ENCODE measurements around the gene ZBTB2.
"Not testable (repeated sequence)": the region's sequence is repeated elsewhere in the genome, so short reads cannot be mapped to it uniquely, and the experiment has no call there.

ZBTB2 gene

DNA sequence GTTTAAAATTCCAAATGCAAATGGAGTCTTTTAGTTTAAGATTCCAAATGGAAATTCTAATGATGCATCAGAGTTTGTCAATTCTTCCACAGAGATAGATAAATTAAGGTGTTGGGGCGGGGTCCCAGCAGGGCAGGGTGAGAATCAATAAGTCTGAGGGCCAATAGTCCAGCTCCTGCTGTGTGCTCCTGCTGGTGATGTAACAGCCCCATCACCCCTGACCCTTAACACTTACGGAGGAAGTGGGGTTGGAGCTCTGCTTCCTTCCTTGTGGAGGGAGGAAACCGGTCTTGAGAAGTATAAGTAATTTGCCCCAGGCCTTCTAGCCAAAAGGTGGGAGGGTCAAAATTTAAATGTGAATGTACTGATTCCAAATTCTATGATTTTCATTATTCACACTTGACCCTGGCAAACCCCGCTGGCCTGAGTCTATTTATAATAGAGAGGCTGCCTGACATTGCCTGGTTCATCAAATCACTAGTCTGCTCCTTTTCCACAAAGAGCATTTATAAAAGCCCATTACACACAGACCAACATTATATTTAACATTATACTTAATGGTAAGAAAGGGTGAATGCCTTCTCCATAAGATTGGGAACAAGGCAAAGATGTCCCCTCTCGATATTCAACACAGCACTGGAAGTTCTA is 17.2 kb downstream of the ZBTB2 start:
- H3K36me3 ChIP-seq (ENCODE audit: control insufficient read depth in 2 of 2, insufficient read depth in 2 of 2, low read length in 2 of 2), result peaks cover 15 to 19% of the 10 kb centered on the region in 2 donors

DNA sequence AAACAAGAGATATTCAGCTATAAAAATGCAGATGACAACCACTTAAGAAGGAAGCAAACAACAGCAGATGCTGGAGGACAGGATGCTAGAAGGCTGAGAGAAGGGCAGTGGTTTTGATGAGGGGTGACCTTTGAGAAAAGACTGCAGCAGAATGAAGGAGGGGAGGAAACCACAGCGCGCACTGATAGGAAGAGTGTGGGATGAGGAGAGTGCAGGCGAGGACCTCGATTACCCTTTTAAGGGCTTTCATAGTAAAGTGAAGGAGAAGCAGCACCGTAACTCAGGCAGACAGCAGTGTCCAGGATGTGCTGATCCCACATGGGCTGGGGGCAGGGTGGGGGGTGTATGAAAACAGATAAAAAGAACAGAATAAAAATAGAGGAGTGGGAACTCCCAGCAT is 19.2 kb downstream of the ZBTB2 start:
- Histone ChIP-seq H3K9ac (ENCODE audit: low read length in 2 of 2) (no peak overlapping the region), H3K27ac (ENCODE audit: low read length) (no peak overlapping the region), H3K9me3 (ENCODE audit: control insufficient read depth in 2 of 2, low read length in 2 of 2) (no peaks in the 10 kb centered on the region), H3K4me1 (ENCODE audit: control insufficient read depth, insufficient read depth, low read length) (peaks cover 6% of the 10 kb centered on the region), H3K27me3 (ENCODE audit: control insufficient read depth in 1 of 2, insufficient read depth in 2 of 2, low read length in 2 of 2) (no peaks in the 10 kb centered on the region), H3K36me3 (ENCODE audit: control insufficient read depth in 2 of 2, insufficient read depth in 2 of 2, low read length in 2 of 2) (peaks cover 15 to 19% of the 10 kb centered on the region in 2 donors), H3K4me3 (ENCODE audit: low read length in 2 of 2) (no peak overlapping the region)

More for the DNA sequence above, 17.2 kb downstream of the ZBTB2 start:
- Histone ChIP-seq H3K27me3 (ENCODE audit: control insufficient read depth in 1 of 2, insufficient read depth in 2 of 2, low read length in 2 of 2) (no peaks in the 10 kb centered on the region), H3K4me1 (ENCODE audit: control insufficient read depth, insufficient read depth, low read length) (peaks cover 6% of the 10 kb centered on the region), H3K9ac (ENCODE audit: low read length in 2 of 2) (no peak overlapping the region), H3K27ac (ENCODE audit: low read length) (no peak overlapping the region), H3K4me3 (ENCODE audit: low read length in 2 of 2) (no peak overlapping the region), H3K9me3 (ENCODE audit: control insufficient read depth in 2 of 2, low read length in 2 of 2) (no peaks in the 10 kb centered on the region)

DNA sequence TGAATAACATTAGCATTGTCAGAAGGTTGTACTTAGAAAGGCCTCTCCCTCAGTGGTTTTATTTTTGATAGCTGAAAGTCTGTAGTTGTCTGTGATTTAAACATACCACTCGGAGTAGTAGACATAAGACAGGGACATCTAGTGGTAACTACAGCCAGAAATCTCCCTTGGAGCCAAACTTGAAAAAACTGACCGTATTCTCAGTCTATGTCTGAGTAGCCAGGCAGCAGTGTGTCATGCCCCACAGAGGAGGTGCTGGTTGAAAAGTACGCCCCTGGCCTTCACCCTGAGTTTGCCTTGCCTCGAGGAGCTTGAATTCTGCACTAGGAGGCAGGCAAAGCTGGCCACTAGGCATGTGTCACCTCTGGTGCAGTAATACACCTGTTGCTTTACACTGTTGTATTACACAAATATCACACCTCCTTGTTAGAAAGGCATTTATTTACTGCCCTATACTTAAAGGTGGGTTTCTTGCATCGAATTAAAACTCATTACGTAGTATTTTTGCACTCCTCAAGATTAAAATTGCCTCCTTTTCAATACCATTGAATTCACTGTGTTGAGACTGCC is 20.8 kb downstream of the ZBTB2 start:
- Histone ChIP-seq H3K9me3 (ENCODE audit: control insufficient read depth in 2 of 2, low read length in 2 of 2) (no peaks in the 10 kb centered on the region), H3K27me3 (ENCODE audit: control insufficient read depth in 1 of 2, insufficient read depth in 2 of 2, low read length in 2 of 2) (no peaks in the 10 kb centered on the region), H3K9ac (ENCODE audit: low read length in 2 of 2) (no peak overlapping the region), H3K36me3 (ENCODE audit: control insufficient read depth in 2 of 2, insufficient read depth in 2 of 2, low read length in 2 of 2) (peaks cover 27 to 30% of the 10 kb centered on the region in 2 donors), H3K4me3 (ENCODE audit: low read length in 2 of 2) (no peak overlapping the region), H3K27ac (ENCODE audit: low read length) (no peak overlapping the region), H3K4me1 (ENCODE audit: control insufficient read depth, insufficient read depth, low read length) (peaks cover 6% of the 10 kb centered on the region)

DNA sequence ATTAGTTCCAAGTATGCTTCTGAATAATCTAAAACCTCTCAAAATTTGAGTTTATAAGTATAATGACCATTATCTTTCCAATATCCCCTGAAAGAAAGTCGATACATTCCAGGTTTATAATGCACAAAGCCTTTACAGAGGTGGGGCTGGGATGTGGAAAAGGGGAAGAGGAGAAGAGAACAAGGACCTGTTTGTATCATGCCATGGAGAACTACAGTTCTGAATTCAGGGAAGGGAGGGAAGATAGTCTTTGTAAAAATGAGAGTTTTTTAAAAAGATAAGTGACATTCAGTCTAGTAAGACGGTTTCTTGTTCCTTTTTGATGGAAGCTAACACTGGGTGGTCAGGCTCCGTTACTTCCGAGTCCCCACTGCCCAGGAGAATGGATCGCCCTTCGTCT is 26.1 kb downstream of the ZBTB2 start:
- Histone ChIP-seq H3K27me3 (ENCODE audit: control insufficient read depth in 1 of 2, insufficient read depth in 2 of 2, low read length in 2 of 2) (no peaks in the 10 kb centered on the region), H3K36me3 (ENCODE audit: control insufficient read depth in 2 of 2, insufficient read depth in 2 of 2, low read length in 2 of 2) (peaks cover 25 to 29% of the 10 kb centered on the region in 2 donors), H3K9me3 (ENCODE audit: control insufficient read depth in 2 of 2, low read length in 2 of 2) (no peaks in the 10 kb centered on the region), H3K27ac (ENCODE audit: low read length) (no peak overlapping the region), H3K9ac (ENCODE audit: low read length in 2 of 2) (no peak overlapping the region), H3K4me1 (ENCODE audit: control insufficient read depth, insufficient read depth, low read length) (peaks cover 2% of the 10 kb centered on the region), H3K4me3 (ENCODE audit: low read length in 2 of 2) (no peak overlapping the region)

DNA sequence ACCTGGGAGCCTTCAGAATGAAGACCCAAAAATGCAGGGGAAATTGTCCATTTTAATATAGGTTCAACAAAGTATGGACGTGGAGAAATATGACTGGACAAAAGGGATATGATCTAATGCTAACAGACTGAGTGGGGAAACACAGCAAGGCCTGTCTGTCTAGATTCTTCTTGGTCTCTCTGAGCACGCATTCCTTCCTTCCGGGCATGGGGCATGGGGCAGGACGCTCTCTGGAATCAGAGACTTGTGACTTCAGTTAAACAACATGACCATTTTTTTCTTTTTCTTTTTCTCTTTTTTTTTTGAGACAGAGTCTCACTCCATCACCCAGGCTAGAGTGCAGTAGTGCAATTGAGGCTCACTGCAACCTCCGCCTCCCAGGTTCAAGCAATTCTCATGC is 31.9 kb downstream of the ZBTB2 start:
- H3K4me3 ChIP-seq (ENCODE audit: low read length in 2 of 2), result no peak overlapping the region
- no peaks in the 10 kb centered on the region for H3K9me3 ChIP-seq (ENCODE audit: control insufficient read depth in 2 of 2, low read length in 2 of 2)
- H3K9ac ChIP-seq (ENCODE audit: low read length in 2 of 2), result no peak overlapping the region
- no peaks in the 10 kb centered on the region for H3K27me3 ChIP-seq (ENCODE audit: control insufficient read depth in 1 of 2, insufficient read depth in 2 of 2, low read length in 2 of 2)
- H3K36me3 ChIP-seq (ENCODE audit: control insufficient read depth in 2 of 2, insufficient read depth in 2 of 2, low read length in 2 of 2), result peaks cover 15 to 16% of the 10 kb centered on the region in 2 donors
- H3K4me1 ChIP-seq (ENCODE audit: control insufficient read depth, insufficient read depth, low read length), result no peaks in the 10 kb centered on the region
- H3K27ac ChIP-seq (ENCODE audit: low read length), result no peak overlapping the region

DNA sequence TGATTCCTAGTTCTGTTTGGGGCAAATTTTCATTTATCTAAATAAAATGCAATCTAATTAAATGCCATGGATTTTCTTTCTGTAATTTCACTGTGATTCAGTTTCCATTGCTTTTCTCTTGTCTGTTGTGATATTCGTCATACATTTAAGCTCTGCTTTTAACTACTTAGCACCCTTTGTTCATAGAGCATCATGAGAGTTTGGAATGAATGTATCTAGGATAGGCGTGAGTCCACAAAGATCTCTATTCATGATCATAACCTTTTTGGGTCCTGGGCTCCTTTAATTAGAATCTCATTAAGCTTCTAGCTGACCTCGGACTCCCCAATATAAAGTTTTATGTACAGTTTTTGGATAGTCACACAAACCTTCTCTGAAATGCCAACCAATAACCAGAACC is 32.9 kb downstream of the ZBTB2 start:
- H3K36me3 ChIP-seq (ENCODE audit: control insufficient read depth in 2 of 2, insufficient read depth in 2 of 2, low read length in 2 of 2), result peaks cover 15 to 16% of the 10 kb centered on the region in 2 donors

DNA sequence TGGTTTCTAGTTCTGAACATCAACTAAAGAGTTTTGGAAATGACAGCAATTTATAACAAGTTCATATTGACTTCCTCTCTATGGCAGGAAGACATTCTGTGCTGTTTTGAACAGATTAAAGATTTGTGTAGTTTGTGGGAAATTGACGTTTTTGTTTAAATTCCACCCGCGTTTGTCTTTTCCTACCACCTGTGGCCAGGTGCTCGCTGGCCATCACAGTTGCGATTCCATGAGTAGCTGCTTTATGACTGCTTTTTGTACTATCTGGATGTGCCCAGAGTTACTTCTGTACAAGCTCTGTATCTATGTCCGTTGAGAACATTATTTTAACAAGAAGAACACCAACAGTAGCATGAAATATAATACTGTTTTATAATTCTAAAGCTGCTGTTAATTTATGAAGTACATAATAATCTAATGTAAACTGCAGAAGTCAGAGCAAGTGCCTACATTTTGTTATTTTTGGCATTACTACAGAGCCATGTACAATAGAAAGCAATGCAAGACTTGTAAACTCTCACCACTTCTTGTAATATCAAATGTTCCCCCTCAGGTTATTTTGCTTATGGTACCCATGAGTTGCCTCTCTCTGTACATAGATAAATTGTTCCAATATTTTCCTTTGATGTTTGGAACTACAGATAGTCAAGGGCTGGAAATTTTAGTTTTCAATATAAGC is 33.5 kb downstream of the ZBTB2 start:
- no peak overlapping the region for H3K27ac ChIP-seq (ENCODE audit: low read length)
- no peak overlapping the region for H3K4me3 ChIP-seq (ENCODE audit: low read length in 2 of 2)
- peaks cover 19 to 20% of the 10 kb centered on the region in 2 donors for H3K36me3 ChIP-seq (ENCODE audit: control insufficient read depth in 2 of 2, insufficient read depth in 2 of 2, low read length in 2 of 2)
- H3K27me3 ChIP-seq (ENCODE audit: control insufficient read depth in 1 of 2, insufficient read depth in 2 of 2, low read length in 2 of 2), result no peaks in the 10 kb centered on the region
- H3K9ac ChIP-seq (ENCODE audit: low read length in 2 of 2), result no peak overlapping the region
- H3K9me3 ChIP-seq (ENCODE audit: control insufficient read depth in 2 of 2, low read length in 2 of 2), result no peaks in the 10 kb centered on the region
- no peaks in the 10 kb centered on the region for H3K4me1 ChIP-seq (ENCODE audit: control insufficient read depth, insufficient read depth, low read length)

More for the DNA sequence above, 32.9 kb downstream of the ZBTB2 start:
- Histone ChIP-seq H3K27me3 (ENCODE audit: control insufficient read depth in 1 of 2, insufficient read depth in 2 of 2, low read length in 2 of 2) (no peaks in the 10 kb centered on the region), H3K4me1 (ENCODE audit: control insufficient read depth, insufficient read depth, low read length) (no peaks in the 10 kb centered on the region), H3K9ac (ENCODE audit: low read length in 2 of 2) (no peak overlapping the region), H3K4me3 (ENCODE audit: low read length in 2 of 2) (no peak overlapping the region), H3K9me3 (ENCODE audit: control insufficient read depth in 2 of 2, low read length in 2 of 2) (no peaks in the 10 kb centered on the region), H3K27ac (ENCODE audit: low read length) (no peak overlapping the region)

DNA sequence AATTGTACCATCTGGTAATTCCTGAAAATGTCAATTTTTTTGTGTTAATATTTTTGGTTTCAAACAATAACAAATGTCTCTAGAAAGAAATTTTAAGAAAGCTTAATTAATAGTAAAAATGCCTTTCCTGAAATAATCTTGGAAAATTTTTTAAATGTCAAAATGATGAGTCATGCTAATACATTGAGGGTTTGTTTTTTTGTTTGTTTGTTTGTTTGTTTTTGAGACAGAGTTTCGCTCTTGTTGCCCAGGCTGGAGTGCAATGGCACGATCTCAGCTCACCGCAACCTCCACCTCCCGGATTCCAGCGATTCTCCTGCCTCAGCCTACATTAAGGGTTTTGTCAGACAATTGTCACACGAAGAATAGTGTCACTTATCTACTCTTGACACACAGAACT is 34.4 kb downstream of the ZBTB2 start:
- not testable (repeated sequence) for H3K27me3 ChIP-seq (ENCODE audit: control insufficient read depth in 1 of 2, insufficient read depth in 2 of 2, low read length in 2 of 2); H3K27ac ChIP-seq (ENCODE audit: low read length); H3K9ac ChIP-seq (ENCODE audit: low read length in 2 of 2); H3K4me3 ChIP-seq (ENCODE audit: low read length in 2 of 2); H3K4me1 ChIP-seq (ENCODE audit: control insufficient read depth, insufficient read depth, low read length); H3K9me3 ChIP-seq (ENCODE audit: control insufficient read depth in 2 of 2, low read length in 2 of 2)
- H3K36me3 ChIP-seq (ENCODE audit: control insufficient read depth in 2 of 2, insufficient read depth in 2 of 2, low read length in 2 of 2), result peaks cover 21 to 23% of the 10 kb centered on the region in 2 donors

DNA sequence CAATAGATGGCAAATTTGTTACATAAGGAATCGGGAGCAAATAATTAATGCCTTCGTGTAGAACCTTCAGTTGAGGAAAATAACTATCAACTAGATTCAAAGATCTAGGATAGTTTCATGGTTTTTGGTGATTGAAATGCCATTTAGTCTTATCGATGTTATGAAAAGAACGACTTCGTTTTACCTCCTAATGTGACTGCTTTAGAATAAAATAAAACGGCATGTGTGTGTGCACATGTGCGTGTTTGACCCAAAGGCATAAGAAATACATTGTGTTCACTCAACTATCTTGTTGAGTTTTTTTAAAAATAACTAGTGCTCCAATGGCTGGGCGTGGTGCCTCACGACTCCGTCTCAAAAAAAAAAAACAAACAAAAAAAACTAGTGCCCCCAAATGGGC is 37.6 kb downstream of the ZBTB2 start:
- Histone ChIP-seq H3K4me3 (ENCODE audit: low read length in 2 of 2) (no peak overlapping the region), H3K27ac (ENCODE audit: low read length) (no peak overlapping the region), H3K4me1 (ENCODE audit: control insufficient read depth, insufficient read depth, low read length) (no peaks in the 10 kb centered on the region), H3K27me3 (ENCODE audit: control insufficient read depth in 1 of 2, insufficient read depth in 2 of 2, low read length in 2 of 2) (no peaks in the 10 kb centered on the region), H3K36me3 (ENCODE audit: control insufficient read depth in 2 of 2, insufficient read depth in 2 of 2, low read length in 2 of 2) (peaks cover 35 to 47% of the 10 kb centered on the region in 2 donors), H3K9ac (ENCODE audit: low read length in 2 of 2) (no peak overlapping the region), H3K9me3 (ENCODE audit: control insufficient read depth in 2 of 2, low read length in 2 of 2) (no peaks in the 10 kb centered on the region)

DNA sequence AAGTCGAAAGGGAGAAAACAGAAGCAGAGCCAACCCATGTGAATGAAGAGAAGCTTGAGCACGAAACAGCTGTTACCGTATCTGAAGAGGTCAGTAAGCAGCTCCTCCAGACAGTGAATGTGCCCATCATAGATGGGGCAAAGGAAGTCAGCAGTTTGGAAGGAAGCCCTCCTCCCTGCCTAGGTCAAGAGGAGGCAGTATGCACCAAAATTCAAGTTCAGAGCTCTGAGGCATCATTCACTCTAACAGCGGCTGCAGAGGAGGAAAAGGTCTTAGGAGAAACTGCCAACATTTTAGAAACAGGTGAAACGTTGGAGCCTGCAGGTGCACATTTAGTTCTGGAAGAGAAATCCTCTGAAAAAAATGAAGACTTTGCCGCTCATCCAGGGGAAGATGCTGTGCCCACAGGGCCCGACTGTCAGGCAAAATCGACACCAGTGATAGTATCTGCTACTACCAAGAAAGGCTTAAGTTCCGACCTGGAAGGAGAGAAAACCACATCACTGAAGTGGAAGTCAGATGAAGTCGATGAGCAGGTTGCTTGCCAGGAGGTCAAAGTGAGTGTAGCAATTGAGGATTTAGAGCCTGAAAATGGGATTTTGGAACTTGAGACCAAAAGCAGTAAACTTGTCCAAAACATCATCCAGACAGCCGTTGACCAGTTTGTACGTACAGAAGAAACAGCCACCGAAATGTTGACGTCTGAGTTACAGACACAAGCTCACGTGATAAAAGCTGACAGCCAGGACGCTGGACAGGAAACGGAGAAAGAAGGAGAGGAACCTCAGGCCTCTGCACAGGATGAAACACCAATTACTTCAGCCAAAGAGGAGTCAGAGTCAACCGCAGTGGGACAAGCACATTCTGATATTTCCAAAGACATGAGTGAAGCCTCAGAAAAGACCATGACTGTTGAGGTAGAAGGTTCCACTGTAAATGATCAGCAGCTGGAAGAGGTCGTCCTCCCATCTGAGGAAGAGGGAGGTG is 38.7 kb downstream of the ZBTB2 start:
- no peak overlapping the region for H3K4me3 ChIP-seq (ENCODE audit: low read length in 2 of 2)
- no peaks in the 10 kb centered on the region for H3K9me3 ChIP-seq (ENCODE audit: control insufficient read depth in 2 of 2, low read length in 2 of 2)
- H3K4me1 ChIP-seq (ENCODE audit: control insufficient read depth, insufficient read depth, low read length), result no peaks in the 10 kb centered on the region
- no peaks in the 10 kb centered on the region for H3K27me3 ChIP-seq (ENCODE audit: control insufficient read depth in 1 of 2, insufficient read depth in 2 of 2, low read length in 2 of 2)
- no peak overlapping the region for H3K9ac ChIP-seq (ENCODE audit: low read length in 2 of 2)
- peaks cover 37 to 48% of the 10 kb centered on the region in 2 donors for H3K36me3 ChIP-seq (ENCODE audit: control insufficient read depth in 2 of 2, insufficient read depth in 2 of 2, low read length in 2 of 2)
- no peak overlapping the region for H3K27ac ChIP-seq (ENCODE audit: low read length)

Measured in stomach smooth muscle (tissue), 2 donors.